ENCODE results near the gene SUFU. TPM values are rescaled to one million over a fixed set of nuclear protein-coding genes. Genes with fewer than 3 reads are reported as not detected.

SUFU gene
- polyA plus RNA-seq, 1 experiment: 8.5 TPM

- no peak for DNase-seq (ENCODE audit: low read depth)
- no peaks in the 10 kb centered on the region for H3K36me3 ChIP-seq (ENCODE audit: control insufficient read depth, insufficient read depth, low read length)
- CTCF ChIA-PET: interaction anchor here (0.7 to 1.9 kb wide), 8 partner anchors 48 to 239 kb away, joined by 3 to 8 read pairs (median 4); partner anchors contain the start of gene TRIM8
- H3K4me3 ChIP-seq (ENCODE audit: low read depth, low read length): peak overlapping the region; percentile 55
- H3K27me3 ChIP-seq (ENCODE audit: control insufficient read depth, insufficient read depth, low read length): no peaks in the 10 kb centered on the region
- POLR2A ChIA-PET: interaction anchor here (0.6 to 1.0 kb wide), 2 partner anchors 145 to 211 kb away, joined by 3 to 4 read pairs; no protein-coding TSS in a partner anchor
- TF ChIP-seq CTCF (IDR thresholded peaks at IDR 0.05; ENCODE audit: insufficient read depth, low read depth, low read length): no peak
Observed at GRCh38 chr10:102501201-102502028, 2.4 kb upstream of the SUFU start.

- no peaks in the 10 kb centered on the region for H3K27me3 ChIP-seq (ENCODE audit: control insufficient read depth, insufficient read depth, low read length)
- H3K36me3 ChIP-seq (ENCODE audit: control insufficient read depth, insufficient read depth, low read length): no peaks in the 10 kb centered on the region
- H3K4me3 ChIP-seq (ENCODE audit: low read depth, low read length): peak overlapping the region; percentile 91
- ChIA-PET CTCF (interaction anchor here (1.0 to 4.3 kb wide), 16 partner anchors 14 to 240 kb away, joined by 3 to 113 read pairs (median 4); partner anchors contain the start of gene TRIM8), POLR2A (interaction anchor here (1.0 kb wide), 1 partner anchor 144 kb away, joined by 4 read pairs; no protein-coding TSS in a partner anchor)
- TF ChIP-seq CTCF (IDR thresholded peaks at IDR 0.05; ENCODE audit: insufficient read depth, low read depth, low read length): no peak
- DNase-seq (ENCODE audit: low read depth): peak; percentile 94
Observed at GRCh38 chr10:102502029-102502336, 1.8 kb upstream of the SUFU start.

- Histone ChIP-seq H3K36me3 (ENCODE audit: control insufficient read depth, insufficient read depth, low read length) (no peaks in the 10 kb centered on the region), H3K4me3 (ENCODE audit: low read depth, low read length) (peak within 1 kb of the TSS; percentile 91), H3K27me3 (ENCODE audit: control insufficient read depth, insufficient read depth, low read length) (no peaks in the 10 kb centered on the region)
- no peak for TF ChIP-seq CTCF (IDR thresholded peaks at IDR 0.05; ENCODE audit: insufficient read depth, low read depth, low read length)
- POLR2A ChIA-PET: interaction anchor here (1.0 kb wide), 1 partner anchor 144 kb away, joined by 4 read pairs; no protein-coding TSS in a partner anchor
- peak; percentile 99 for DNase-seq (ENCODE audit: low read depth)
- CTCF ChIA-PET: interaction anchor here (1.0 to 4.3 kb wide), 17 partner anchors 11 to 240 kb away, joined by 3 to 113 read pairs (median 5); partner anchors contain the start of gene TRIM8
Observed at GRCh38 chr10:102502337-102503151, 1.2 kb upstream of the SUFU start, which contains the start of gene ACTR1A. ACTR1A (minus strand) TSS chr10:102502712; CDS start chr10:102502647, 65 bp downstream.

GRCh38 chr10:102504179-102504975, 605 bp downstream of the SUFU start:
- DNase-seq (ENCODE audit: low read depth): no peak
- H3K4me3 ChIP-seq (ENCODE audit: low read depth, low read length): peak overlapping the region; percentile 56
- TF ChIP-seq CTCF (IDR thresholded peaks at IDR 0.05; ENCODE audit: insufficient read depth, low read depth, low read length): no peak
- POLR2A ChIA-PET: interaction anchor here (0.7 to 1.3 kb wide), 2 partner anchors 13 to 37 kb away, joined by 3 read pairs; no protein-coding TSS in a partner anchor
- H3K36me3 ChIP-seq (ENCODE audit: control insufficient read depth, insufficient read depth, low read length): no peaks in the 10 kb centered on the region
- no peaks in the 10 kb centered on the region for H3K27me3 ChIP-seq (ENCODE audit: control insufficient read depth, insufficient read depth, low read length)
- CTCF ChIA-PET: interaction anchor here (0.6 to 4.3 kb wide), 31 partner anchors 9 to 335 kb away, joined by 3 to 113 read pairs (median 4); partner anchors contain the start of gene TRIM8

Data from BJ (cell line).